HS-5 (cell line): Measurements from ENCODE around the gene KNCN.

Experiments used
- DNase-seq: peaks from one replicate; pipeline ENCODE4 v3.0.0-alpha.2; 2012; ENCODE audit warnings: low read depth

The KNCN gene

GRCh38 chr1:46497020-46497419 is 54.4 kb downstream of the KNCN start:
- no peak for DNase-seq

- DNase-seq, result no peak
These were observed 54.9 kb downstream of the KNCN start for GRCh38 chr1:46496505-46496904.

- no peak for DNase-seq
These were observed 55.7 kb downstream of the KNCN start for GRCh38 chr1:46495778-46496177.
